B cell (primary cell): Measurements from ENCODE around the gene LRRC8E. TPM values are rescaled to one million over a fixed set of nuclear protein-coding genes. Genes with fewer than 3 reads are reported as not detected.
A peak's percentile ranks its signal among the peaks of the same experiment; 100 is the strongest.

Source experiments
- ATAC-seq: fragments of 200-7000 bp; cut with Tn5 transposase; one replicate; pipeline ENCODE4 v1.10.0; 2021; ENCODE audit warnings: low read depth, mild to moderate bottlenecking, moderate number of reproducible peaks, moderate library complexity
- CTCF ChIA-PET: fragments of 350-600 bp; sonication (Branson Sonifier 250); formaldehyde crosslinking; loops from one replicate; lab custom pipeline; 2021; ENCODE audit warnings: antibody characterized with exemption, inconsistent platforms; lab: Charles Lee
- POLR2A ChIA-PET: fragments of 350-600 bp; sonication (Branson Sonifier 250); formaldehyde crosslinking; loops from one replicate; lab custom pipeline; 2021; ENCODE audit warnings: antibody characterized with exemption; lab: Charles Lee
- DNase-seq: peaks from one replicate; pipeline ENCODE4 v3.0.0; 2013
- H2AFZ ChIP-seq: 2 replicates; pipeline ENCODE4 v1.6.1; 2012; ENCODE audit warnings: mild to moderate bottlenecking, low read depth, low read length; ENCODE audit not compliant: insufficient read depth, poor library complexity, severe bottlenecking
- H3K27ac ChIP-seq, 2 donors: 1 replicate in 1 of 2; 2 replicates in 1 of 2; pipeline ENCODE4 v1.5.1; 2012 to 2013; ENCODE audit warnings: low read length in 2 of 2, mild to moderate bottlenecking in 2 of 2, moderate library complexity in 1 of 2
- H3K27me3 ChIP-seq, 4 experiments: fragments of 200-600 bp in 1 of 4; sonication (generic) in 1 of 4; replicated peaks in 1 of 4; 1 replicate in 2 of 4; 2 replicates in 2 of 4; pipeline versions ENCODE4 v1.6.1 to v1.7.0; 2013 to 2016; ENCODE audit warnings: low read length in 3 of 4, mild to moderate bottlenecking in 2 of 4, mixed read lengths in 1 of 4, moderate library complexity in 1 of 4; ENCODE audit not compliant: insufficient read depth in 4 of 4, control insufficient read depth in 3 of 4; ENCODE audit errors: control extremely low read depth in 1 of 4
- H3K36me3 ChIP-seq, 2 experiments: replicated peaks in 1 of 2; 1 replicate in 1 of 2; 2 replicates in 1 of 2; pipeline versions ENCODE4 v1.6.1 to v1.7.1; 2013; ENCODE audit warnings: low read length in 1 of 2; ENCODE audit not compliant: insufficient read depth in 2 of 2, control insufficient read depth in 1 of 2; ENCODE audit errors: control extremely low read depth in 1 of 2, extremely low read depth in 1 of 2
- H3K4me1 ChIP-seq, 2 donors: fragments of 200-600 bp in 1 of 2; sonication (generic) in 1 of 2; 1 replicate in 1 of 2; 2 replicates in 1 of 2; pipeline versions ENCODE4 v1.5.1 to v1.6.1; 2013 to 2017; ENCODE audit warnings: low read length in 2 of 2; ENCODE audit not compliant: control insufficient read depth in 2 of 2, insufficient read depth in 2 of 2
- H3K4me2 ChIP-seq: replicated peaks from 2 replicates; pipeline ENCODE3; 2012; ENCODE audit warnings: mild to moderate bottlenecking, low read depth, low read length; ENCODE audit not compliant: poor library complexity, severe bottlenecking
- H3K4me3 ChIP-seq, 5 experiments: fragments of 200-600 bp in 1 of 5; sonication (generic) in 1 of 5; 1 replicate in 3 of 5; 2 replicates in 2 of 5; pipeline versions ENCODE4 v1.5.1 to v1.7.0; 2011 to 2016; ENCODE audit warnings: low read length in 4 of 5, mild to moderate bottlenecking in 4 of 5, low read depth in 2 of 5, control low read depth in 1 of 5, moderate library complexity in 1 of 5; ENCODE audit not compliant: insufficient read depth in 1 of 5; ENCODE audit errors: control extremely low read depth in 1 of 5, extremely low read depth in 1 of 5
- H3K79me2 ChIP-seq: fragments of 200-600 bp; sonication (generic); one replicate; pipeline ENCODE4 v1.6.0; 2016; ENCODE audit warnings: low read length; ENCODE audit not compliant: control insufficient read depth, insufficient read depth
- H3K9ac ChIP-seq: fragments of 200-600 bp; sonication (generic); 2 replicates; pipeline ENCODE4 v1.6.1; 2017; ENCODE audit warnings: mild to moderate bottlenecking, low read length, moderate library complexity
- H3K9me3 ChIP-seq, 3 donors: one replicate each; pipeline versions ENCODE4 v1.6.1 to v1.7.1; 2013; ENCODE audit warnings: low read length in 2 of 3; ENCODE audit not compliant: control insufficient read depth in 2 of 3, insufficient read depth in 1 of 3; ENCODE audit errors: control extremely low read depth in 1 of 3
- H4K20me1 ChIP-seq: 2 replicates; pipeline ENCODE4 v1.6.0; 2012; ENCODE audit warnings: mild to moderate bottlenecking, low read length; ENCODE audit not compliant: insufficient read depth, control insufficient read depth, poor library complexity, severe bottlenecking
- H3K27ac Mint-ChIP-seq: one replicate; pipeline ENCODE4 v1.8.0; 2021; ENCODE audit warnings: mixed read lengths
- H3K27me3 Mint-ChIP-seq: one replicate; pipeline ENCODE4 v1.8.0; 2021; ENCODE audit warnings: mixed read lengths
- H3K4me1 Mint-ChIP-seq: one replicate; pipeline ENCODE4 v1.8.0; 2021; ENCODE audit warnings: mixed read lengths
- H3K4me3 Mint-ChIP-seq: one replicate; pipeline ENCODE4 v1.8.0; 2021; ENCODE audit warnings: mixed read lengths
- H3K9me3 Mint-ChIP-seq: one replicate; pipeline ENCODE4 v1.8.0; 2022; ENCODE audit warnings: mixed read lengths; ENCODE audit not compliant: insufficient read depth
- EZH2 ChIP-seq: IDR thresholded peaks from 2 replicates; pipeline ENCODE4 v1.6.1; 2012; ENCODE audit warnings: borderline replicate concordance, low read depth, mild to moderate bottlenecking, moderate library complexity, low read length; ENCODE audit not compliant: insufficient read depth, poor library complexity, severe bottlenecking
- WGBS: methylation state at CpG from one replicate; pipeline ENCODE4 v1.1.5; 2013; ENCODE audit warnings: missing lambda C conversion rate; ENCODE audit not compliant: insufficient coverage; 5-methylcytosine and 5-hydroxymethylcytosine counted together
- intact Hi-C: fragments of 100-400 bp; cut with micrococcal nuclease; formaldehyde crosslinking; loops from one replicate; pipeline ENCODE4 v1.10.0; 2022
- polyA plus RNA-seq: library from polyadenylated mRNA; depleted of rRNA; stranded (reverse); fragments of >200 nt; gene quantifications from 2 replicates; pipeline ENCODE4 v1.2.3, GENCODE V29; 2012
- total RNA-seq, 2 donors: library from RNA; stranded (reverse); fragments of 120-200 nt in 1 of 2; gene quantifications; 1 replicate in 1 of 2; 2 replicates in 1 of 2; pipeline versions ENCODE4 v1.2.3 to v1.2.4, GENCODE V29; 2013 to 2022
- TF ChIP-seq, protein P1 (sequence below): fragments of 200-600 bp; IDR thresholded peaks from one replicate; pipeline ENCODE4 v1.8.0; 2022; ENCODE audit warnings: antibody characterized with exemption, mild to moderate bottlenecking

Gene LRRC8E
- total and polyA plus RNA-seq, 2 donors (not counting 1 experiment from before 2014, with no cell fraction given) = not detected

DNA sequence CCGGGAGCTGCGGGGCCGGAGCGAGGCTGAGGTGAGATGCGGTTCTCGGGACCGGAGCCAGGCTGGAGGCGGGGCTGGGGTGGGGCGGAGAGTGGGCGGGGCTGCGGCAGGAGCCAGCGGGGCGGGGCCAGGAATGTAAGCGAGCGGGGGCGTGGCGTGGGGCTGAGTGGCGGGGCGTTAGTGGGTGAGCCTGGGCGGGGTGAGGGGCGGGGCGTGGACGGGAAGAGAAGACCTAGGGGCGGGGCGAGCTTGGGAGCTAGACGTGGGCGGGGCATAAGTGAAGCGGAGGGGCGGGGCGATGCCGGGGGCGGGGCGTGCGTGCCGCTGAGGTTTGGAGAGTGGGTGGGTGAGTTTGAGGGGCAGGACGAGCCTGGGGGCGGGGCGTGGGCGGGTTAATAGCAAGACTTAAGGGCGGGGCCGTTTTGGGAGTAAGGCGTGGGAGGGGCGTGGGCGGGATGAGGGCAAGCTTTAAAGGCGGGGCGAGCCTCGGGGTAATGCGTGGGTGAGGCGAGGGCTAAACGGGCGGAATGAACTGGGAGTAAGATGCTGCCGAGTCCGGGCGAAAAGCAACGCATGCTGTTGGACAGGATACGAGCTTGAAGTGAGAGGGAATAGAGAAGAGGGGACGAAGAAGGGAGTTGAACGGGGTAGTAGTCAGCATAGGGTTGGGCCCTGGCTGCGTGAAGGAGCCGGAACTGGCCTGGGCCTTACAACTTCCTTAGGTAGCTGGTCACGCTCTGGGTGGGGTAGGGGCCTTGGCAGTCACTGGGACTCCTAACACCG is 32.4 kb downstream of the LRRC8E start:
- peak; percentile 99 for DNase-seq
- Histone ChIP-seq H3K36me3 (peaks cover 0 to 13% of the 10 kb centered on the region in 2 experiments), H3K9me3 (peaks cover 0 to 25% (median 0%) of the 10 kb centered on the region in 3 donors), H3K27ac (peak overlapping the region; percentile 73 to 74), H3K9ac (peak overlapping the region; percentile 72), H3K4me1 (peaks cover 59 to 60% of the 10 kb centered on the region in 2 donors), H3K4me2 (peak overlapping the region; percentile 93), H3K4me3 (peak overlapping the region; percentile 52 to 84 (median 75)), H3K27me3 (peaks cover 0 to 36% (median 19%) of the 10 kb centered on the region in 4 experiments), H4K20me1 (peaks cover 52% of the 10 kb centered on the region), H3K79me2 (peaks cover 6% of the 10 kb centered on the region), H2AFZ (peak overlapping the region; percentile 92)
- ChIA-PET CTCF (interaction anchor here (0.9 to 3.8 kb wide), 10 partner anchors 8 to 352 kb away, joined by 3 to 28 read pairs (median 5); partner anchors contain the start of genes CAMSAP3, MAP2K7, PET100 and TIMM44), POLR2A (interaction anchor here (0.6 to 2.8 kb wide), 14 partner anchors 9 to 471 kb away, joined by 3 to 29 read pairs (median 5); partner anchors contain the start of genes MAP2K7, NDUFA7, RAB11B and RPS28)
- intact Hi-C loops = loop anchor here (1.0 kb wide), 7 partner anchors 17 to 398 kb away; partner anchors contain the start of genes ELAVL1, MAP2K7, MCOLN1 and TIMM44
- Mint-ChIP-seq H3K27ac (peak overlapping the region; percentile 96), H3K4me1 (peaks cover 47% of the 10 kb centered on the region), H3K4me3 (peak overlapping the region; percentile 95), H3K27me3 (peaks cover 17% of the 10 kb centered on the region), H3K9me3 (no peaks in the 10 kb centered on the region)
- peak; percentile 77 for ATAC-seq
- under 1% methylated on average over 59 of the region's 62 CpGs for WGBS
- no peak for TF ChIP-seq EZH2
- TF ChIP-seq, protein P1, sequence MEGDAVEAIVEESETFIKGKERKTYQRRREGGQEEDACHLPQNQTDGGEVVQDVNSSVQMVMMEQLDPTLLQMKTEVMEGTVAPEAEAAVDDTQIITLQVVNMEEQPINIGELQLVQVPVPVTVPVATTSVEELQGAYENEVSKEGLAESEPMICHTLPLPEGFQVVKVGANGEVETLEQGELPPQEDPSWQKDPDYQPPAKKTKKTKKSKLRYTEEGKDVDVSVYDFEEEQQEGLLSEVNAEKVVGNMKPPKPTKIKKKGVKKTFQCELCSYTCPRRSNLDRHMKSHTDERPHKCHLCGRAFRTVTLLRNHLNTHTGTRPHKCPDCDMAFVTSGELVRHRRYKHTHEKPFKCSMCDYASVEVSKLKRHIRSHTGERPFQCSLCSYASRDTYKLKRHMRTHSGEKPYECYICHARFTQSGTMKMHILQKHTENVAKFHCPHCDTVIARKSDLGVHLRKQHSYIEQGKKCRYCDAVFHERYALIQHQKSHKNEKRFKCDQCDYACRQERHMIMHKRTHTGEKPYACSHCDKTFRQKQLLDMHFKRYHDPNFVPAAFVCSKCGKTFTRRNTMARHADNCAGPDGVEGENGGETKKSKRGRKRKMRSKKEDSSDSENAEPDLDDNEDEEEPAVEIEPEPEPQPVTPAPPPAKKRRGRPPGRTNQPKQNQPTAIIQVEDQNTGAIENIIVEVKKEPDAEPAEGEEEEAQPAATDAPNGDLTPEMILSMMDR = no peak
